Measurements from ENCODE around the gene NUDT16.
"Not testable (repeated sequence)": the region's sequence is repeated elsewhere in the genome, so short reads cannot be mapped to it uniquely, and the experiment has no call there.

NUDT16 gene

DNA sequence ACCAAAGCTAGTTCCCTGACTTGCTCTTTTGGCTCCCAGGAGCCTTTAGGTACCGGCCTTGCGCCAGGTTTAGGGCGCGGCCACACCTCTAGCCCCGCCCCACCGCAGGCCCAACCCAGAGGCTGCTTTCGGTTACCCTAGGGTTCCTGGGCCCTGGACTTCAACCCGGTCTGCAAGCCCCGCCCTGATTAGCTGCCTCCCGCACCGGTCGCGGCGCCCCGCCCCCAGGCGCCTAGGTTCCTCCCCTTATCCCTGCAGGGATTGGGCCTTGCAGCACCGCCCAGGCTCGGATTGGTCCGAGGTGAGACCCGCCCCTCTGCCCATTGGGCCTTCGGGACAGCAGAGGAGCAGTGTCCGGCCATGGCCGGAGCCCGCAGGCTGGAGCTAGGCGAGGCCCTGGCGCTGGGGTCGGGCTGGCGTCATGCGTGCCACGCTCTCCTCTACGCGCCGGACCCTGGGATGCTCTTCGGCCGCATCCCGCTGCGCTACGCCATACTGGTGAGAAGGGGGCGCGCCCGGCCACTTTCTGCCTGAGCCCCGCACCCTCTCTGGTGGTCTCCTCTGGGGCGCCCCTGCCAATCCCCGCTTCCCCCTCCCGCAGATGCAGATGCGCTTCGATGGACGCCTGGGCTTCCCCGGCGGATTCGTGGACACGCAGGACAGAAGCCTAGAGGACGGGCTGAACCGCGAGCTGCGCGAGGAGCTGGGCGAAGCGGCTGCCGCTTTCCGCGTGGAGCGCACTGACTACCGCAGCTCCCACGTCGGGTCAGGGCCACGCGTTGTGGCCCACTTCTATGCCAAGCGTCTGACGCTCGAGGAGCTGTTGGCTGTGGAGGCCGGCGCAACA is at the start of gene NUDT16:
Gene NUDT16, plus strand, starts transcription at position 330 of the 847 bp plus-strand sequence. Its CDS starts 31 bp downstream, at position 361.
- no peak for DNase-seq

DNA sequence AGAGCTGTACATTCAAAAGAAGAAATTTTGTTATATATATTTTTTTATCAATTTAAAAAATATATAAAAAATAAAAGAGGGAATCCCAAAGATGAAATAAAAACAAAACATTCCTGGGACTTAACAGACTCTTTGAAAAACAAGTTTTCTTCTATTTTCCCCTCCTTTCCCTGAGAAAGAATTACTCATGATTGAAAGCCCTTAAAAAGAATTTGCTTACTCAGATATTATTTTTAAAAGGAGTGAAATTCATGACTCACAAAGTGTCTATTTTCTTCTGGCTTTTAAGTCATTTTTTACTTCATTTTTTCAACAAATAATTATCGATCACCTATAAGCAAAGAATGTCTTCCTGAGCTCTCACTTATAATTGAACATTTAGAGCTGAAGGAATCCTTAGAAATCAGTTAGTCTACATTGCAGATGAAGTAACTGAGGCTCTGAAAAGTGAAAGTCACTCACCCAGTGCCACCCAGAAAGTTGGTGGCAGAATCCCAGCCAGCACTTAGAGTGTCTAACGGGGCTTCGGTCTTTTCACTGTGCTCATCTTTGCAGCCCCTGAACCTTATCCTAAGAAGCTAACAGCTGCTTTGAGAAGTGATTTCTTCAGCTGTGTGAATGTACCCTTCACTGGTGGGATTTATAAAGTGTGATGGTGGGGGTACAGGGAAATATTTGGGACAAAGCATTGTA is 42.5 kb upstream of the NUDT16 start:
- no peak for DNase-seq

DNA sequence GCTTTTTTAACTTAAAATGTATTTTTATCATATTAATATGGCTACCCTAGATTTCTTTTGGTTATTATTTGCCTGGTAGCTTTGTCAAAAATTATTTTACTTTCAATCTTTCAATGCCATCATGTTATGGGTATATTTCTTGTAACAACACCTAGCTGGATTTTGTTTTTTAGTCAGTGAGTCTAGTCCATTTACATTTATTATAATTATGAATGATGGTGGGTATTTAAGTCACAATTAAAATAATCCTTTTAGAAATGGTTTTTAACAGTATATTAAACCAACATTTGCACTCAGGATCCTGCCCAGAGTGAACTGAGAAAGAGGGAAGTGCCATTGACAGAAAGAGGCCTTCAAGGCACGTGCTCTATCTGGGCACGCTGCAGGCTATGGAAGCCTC is 39.8 kb upstream of the NUDT16 start:
- DNase-seq: no peak

DNA sequence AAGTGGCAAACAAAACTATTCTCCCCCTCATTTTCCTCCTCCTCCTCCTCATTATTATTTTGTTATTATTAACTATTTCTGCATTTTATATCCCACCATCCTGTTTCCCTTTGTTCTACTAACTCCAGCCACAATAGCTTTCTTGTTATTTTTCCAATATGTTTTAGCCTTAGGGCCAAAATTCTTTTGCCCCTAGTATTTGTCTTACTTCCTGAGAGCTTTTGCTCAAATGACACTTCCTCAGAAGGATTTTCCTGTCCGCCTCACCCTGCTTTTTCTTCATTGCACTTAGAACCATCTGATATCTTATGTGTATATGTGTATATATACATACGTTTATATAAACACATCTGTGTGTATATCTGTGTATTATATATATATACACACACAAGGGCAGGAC is 32.7 kb upstream of the NUDT16 start:
- DNase-seq: no peak

DNA sequence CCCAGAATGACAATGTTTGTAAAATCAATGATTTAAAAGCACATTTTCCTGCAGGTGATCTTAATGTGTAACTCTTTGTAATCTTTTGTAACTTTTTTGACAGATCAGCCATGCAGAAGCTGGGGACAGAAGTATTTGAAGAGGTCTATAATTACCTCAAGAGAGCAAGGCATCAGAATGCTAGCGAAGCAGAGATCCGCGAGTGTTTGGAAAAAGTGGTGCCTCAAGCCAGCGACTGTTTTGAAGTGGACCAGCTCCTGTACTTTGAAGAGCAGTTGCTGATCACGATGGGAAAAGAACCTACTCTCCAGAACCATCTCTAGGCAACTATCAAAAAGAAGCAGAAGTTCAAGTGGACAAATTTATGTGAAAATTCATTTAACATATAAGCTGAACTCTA is 32.1 kb upstream of the NUDT16 start:
- DNase-seq: no peak

DNA sequence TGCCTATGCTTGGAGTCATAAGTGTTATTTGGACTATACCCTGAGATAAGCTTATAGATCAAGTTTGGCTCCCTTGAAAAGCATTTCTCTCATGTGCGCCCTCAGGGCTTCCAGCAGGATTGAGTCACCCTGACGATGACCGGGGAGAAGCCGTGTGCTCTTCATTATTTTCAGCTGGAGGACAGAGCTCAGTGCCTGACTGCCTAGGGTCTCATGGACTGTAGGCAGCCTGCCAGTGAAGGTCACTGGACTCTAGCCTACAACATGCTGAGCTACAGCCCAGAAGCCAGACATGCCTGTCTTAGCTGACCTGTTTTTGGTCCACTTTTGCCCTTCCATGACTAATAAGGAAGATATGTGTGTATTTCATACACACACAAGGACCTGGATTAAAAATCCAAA is 31.6 kb upstream of the NUDT16 start:
- DNase-seq: no peak

DNA sequence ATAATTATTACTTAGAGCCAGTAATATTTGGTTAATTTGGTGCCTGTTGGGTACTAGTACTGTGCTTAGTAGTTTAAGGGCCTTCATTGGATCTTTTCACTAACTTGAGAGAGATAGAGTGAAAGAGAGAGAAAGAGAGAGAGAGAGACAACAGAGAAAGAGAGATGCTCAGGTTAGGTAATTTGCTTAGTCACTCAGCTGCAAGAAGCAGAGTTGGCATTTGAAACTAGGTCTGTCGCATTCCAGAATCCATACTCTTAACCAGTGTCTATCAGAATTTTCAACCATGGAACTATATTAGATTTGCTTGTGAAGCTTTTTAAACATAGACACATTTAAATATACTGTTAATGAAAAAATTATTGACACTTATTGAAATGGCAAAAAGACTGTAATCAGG is 31.1 kb upstream of the NUDT16 start:
- no peak for DNase-seq

DNA sequence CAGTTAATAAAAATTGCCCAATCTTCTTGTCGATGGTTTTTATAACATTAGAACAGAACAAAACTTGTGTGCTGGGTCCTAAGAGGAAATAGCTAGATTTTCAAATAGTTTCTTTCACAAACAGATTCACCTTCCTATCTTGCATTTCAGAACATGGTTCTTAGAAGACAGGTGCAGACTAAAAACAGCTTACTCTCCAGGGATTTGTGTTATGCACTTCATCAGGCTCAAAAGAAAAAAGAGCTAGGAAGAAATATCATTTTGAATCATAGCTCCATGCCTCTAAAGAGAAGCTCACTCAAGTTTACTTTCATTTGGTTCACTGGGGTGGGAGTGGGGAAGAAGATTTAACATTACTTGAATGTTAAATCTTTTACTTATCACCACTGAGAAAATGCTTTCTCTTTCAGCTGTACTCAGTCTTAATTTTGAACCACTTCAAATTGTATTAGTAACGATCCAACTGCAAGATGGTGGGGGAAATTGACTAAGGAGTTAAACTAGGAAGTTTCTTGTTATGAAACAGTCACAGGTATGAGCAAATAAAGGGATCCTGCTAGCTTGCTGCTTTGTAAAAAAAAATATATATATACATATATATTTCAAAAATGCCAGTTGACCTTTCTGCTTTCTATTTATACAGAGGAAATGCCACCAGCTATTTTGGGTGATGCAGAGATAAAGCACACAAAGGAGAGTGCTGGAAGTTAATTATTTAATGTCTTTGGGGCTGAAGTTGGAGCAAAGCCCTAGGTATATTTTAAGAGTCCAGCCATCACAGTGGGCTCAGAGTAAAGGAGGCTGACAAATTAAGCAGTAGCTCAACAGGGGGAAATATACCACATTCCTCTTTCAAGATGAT is 28.3 kb upstream of the NUDT16 start:
- no peak for DNase-seq

DNA sequence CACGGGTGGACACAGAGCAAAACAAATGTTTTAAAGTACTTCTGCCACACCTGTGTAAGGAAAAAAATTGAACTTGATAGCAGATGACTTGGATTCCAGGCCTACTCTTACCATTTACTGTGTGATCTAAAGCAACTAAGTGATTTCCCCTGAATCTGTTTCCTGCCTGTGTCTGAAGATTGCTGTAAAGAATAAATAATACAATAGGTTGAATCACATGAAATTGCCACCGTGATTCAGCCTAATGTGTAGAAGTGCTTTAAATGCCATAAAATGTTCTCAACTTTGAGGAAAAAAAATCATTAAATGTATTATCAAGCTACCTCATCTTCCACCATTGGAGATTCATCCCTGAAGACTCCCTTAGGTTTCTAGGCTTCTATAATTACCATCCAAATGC is 27.6 kb upstream of the NUDT16 start:
- DNase-seq: no peak

DNA sequence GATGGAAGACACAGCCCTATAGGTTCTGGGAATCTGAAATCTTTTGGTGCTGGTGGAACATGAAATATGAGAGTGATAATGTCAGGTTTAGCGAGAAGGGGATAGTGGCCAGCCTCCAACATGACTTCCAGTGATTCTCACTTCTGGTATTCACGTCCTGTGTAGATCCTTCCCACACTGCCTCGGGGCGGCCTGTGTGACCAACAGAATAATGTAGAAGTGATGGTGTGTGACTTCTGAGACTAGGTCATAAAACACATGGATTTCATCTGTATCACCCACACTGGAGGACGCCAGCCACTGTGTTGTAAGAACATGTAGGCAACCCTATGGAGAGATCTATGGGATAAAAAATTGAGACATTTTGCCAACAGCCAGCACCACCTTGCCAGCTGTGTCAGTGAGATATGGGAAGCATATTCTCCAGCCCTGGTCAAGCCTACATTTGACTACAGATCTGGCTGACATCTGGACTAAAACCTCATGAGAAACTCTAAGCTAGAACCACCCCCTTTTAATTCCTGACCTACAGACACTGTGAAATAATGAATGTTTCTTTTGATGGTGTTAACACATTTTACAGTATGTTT is 25.5 kb upstream of the NUDT16 start:
- DNase-seq: no peak

DNA sequence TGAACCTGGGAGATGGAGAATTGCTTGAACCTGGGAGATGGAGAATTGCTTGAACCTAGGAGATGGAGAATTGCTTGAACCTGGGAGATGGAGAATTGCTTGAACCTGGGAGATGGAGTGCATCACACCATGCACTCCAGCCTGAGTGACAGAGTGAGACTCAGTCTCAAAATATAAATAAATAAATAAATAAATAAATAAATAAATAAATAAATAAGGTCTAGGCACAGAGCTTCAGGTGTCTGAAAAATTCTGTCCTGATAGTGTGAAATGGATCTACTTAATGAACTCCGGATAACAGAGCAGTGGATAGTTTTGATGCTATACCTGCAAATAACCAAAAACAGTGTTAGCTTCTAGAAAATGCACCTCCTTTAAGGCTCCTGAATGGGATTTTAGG is 24.3 kb upstream of the NUDT16 start:
- no peak for DNase-seq

DNA sequence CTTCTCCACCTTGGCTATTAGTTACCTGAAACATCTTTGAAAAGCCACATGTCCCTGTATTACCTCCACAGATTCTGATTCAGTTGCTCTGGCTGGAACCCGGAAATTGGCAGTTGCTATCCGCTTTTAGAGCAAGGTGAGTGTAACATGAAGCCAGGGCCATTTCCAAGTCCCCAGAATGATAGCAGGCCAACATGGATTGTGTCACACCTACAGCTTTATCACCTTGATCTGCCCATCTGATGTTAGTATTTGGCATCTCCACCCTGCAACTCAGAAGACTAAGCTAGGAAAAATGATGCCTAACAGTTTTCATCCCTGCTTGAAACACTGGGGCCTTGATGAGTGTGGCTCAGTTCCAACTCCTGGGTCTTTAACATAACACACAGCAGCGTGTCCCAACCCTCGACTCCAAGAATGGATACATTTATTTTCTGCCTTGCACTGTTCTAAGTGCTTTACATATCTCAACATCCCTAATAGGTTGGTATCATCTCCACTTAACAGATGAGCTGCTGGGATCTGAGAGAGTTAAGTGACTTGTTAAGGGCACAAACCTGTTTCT is 21.3 kb upstream of the NUDT16 start:
- no peak for DNase-seq

DNA sequence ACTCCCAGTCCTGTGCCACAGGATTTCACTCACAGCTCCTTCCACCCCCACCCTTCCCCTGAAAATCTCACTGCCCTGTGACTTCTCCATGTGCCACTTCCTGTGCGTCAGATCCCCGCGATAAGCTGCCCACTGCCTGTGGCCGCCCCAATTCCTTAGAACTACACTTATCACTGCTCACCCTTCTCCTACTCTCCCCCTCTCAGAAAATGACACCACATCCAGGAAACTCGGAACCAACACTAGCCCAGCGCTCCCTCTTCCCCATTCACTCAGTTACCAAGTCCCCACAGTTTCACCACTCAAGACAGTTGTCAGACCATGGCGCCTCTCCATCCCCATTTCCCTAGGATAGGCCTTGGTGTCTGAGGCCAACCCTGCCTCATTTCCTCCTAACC is 20.5 kb upstream of the NUDT16 start:
- not testable (repeated sequence) for DNase-seq

DNA sequence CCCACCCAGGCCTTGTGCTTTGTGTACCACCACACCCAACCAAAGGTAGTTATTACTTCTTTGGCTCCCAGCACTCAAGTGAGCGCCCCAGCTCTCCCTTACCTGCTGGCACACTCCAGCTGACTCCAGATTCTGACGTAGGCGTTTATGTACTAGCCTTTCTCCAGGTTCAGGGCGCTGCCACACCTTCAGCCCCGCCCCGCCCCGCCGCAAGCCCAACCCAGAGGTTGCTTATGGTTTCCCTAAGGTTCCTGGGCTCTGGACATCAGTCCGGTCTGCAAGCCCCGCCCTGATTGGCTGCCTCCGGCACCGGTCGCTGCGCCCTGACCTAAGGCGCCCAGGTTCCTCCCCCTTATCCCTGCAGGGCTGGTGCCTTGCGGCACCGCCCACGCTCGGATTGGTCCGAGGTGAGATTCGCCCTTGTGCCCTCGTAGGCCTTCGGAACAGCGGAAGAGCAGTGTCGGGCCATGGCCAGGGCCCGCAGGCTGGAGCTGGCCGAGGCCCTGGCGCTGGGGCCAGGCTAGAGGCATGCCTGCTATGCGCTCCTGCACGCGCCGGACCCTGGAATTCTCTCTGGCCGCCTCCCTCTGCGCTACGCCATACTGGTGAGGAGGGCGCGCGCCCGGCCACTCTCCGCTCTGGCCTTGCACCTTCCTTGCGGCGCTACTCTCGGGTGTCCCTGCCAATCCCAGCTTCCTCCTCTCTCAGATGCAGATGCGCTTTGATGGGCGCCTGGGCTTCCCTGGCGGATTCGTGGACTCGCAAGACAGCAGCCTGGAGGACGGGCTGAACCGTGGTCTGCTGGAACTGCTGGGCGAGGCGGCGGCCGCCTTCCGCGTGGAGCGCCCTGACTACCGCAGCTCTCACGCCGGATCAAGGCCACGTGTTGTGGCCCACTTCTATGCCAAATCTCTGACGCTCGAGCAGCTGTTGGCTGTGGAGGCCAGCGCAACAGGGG is 19.8 kb upstream of the NUDT16 start:
- DNase-seq: no peak

DNA sequence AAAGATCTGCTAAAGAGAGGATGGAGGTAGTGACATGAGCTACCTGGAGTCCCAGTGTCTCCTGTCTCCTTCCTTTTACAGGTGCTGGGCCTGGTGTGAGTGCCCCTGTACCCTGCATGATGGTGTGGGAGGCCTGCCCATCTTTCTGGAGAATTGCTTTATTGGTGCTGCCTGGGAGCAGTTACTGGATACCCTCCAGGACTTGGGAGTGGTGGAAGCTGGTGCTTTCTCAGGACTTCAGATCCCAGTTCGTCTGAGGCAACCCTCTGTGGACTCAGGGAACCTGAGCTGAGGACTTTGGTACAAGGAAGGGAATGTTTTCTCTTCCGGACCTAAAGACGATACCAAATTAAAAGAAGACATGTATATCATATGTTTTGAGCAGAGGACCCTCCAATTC is 18.3 kb upstream of the NUDT16 start:
- DNase-seq: no peak

DNA sequence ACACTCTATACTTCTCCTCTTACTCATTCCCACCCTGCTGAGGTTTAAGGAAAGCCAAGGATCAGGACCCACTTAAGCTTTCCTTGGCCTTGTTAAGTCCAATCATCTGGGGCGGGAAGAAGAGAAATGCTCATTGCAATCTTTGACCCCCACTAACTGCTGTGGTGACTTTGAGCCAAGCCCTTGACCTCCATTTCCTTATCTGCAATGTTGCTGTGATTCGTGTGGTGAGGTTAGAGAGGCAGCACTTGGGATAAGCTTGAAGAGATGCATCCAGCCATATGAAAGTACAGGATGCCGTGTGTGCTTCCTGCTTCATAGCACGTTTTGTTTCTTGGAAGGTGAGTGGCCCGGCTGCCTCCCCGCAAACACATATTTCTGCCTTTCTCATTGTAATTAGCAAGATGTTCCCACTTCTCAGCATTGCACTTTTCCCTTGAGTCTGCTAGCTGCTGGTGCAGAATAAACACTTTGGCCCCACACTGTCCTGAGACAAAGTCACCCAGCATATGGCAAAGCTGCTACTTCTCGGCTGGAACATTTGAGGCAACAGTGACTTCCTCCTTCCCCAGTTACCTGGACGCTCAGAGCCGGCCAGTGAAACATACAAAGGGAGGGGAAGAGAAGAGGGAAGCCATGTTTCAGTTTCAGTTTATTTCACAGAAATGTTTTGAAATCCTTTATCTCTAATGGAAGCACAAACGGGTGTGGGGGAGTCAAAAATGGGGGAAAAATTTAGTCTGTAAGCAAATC is 10.5 kb upstream of the NUDT16 start:
- no peak for DNase-seq

DNA sequence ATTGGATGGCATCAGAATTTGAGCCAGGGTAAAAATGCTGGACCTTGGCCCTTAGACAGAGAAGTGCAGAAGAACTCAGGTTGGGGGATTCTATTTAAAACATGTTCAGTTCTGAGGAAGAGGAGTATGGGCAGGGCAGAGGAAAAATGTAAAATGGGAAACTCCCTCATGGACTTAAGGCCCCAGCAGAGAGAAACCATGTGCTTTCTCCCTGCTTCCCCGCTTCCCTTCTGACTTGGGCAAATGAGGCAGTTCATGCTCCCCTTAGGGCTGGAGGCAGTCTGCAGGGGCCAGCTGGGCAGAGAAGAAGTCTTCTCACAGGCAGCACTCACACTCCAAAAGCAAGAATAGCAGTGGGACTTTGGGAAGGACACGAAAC is 9.9 kb upstream of the NUDT16 start:
- no peak for DNase-seq

DNA sequence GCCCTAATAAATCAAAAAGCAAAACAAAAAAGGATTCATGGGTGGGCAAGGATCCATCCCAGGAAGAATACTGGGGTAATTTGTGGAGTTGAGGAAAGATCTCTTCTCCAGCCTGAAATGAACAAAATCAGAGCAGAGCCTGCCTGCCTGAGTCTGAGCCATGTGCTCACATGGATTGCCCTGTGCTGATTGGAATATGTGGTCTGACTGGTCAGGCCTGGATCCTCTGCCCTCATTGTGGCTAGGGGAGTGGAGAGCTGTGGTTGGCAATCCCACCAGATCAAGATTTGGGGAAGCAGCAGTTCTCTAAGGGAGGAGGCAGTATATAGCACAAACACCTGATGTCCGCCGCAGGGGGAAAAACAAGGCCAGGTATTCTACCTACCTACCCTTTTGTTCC is 6.8 kb upstream of the NUDT16 start:
- DNase-seq: no peak

DNA sequence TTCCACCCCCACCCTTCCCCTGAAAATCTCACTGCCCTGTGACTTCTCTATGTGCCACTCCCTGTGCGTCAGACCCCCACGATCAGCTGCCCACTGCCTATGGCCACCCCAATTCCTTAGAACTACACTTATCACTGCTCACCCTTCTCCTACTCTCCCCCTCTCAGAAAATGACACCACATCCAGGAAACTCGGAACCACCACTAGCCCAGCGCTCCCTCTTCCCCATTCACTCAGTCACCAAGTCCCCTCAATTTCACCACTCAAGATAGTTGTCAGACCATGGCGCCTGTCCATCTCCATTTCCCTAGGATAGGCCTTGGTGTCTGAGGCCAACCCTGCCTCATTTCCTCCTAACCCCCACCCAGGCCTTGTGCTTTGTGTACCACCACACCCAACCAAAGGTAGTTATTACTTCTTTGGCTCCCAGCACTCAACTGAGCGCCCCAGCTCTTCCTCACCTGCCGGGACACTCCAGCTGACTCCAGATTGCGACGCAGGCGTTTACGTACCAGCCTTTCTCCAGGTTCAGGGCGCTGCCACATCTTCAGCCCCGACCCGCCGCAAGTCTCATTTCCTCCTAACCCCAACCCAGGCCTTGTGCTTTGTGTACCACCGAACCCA is 641 bp upstream of the NUDT16 start:
- DNase-seq: not testable (repeated sequence)

DNA sequence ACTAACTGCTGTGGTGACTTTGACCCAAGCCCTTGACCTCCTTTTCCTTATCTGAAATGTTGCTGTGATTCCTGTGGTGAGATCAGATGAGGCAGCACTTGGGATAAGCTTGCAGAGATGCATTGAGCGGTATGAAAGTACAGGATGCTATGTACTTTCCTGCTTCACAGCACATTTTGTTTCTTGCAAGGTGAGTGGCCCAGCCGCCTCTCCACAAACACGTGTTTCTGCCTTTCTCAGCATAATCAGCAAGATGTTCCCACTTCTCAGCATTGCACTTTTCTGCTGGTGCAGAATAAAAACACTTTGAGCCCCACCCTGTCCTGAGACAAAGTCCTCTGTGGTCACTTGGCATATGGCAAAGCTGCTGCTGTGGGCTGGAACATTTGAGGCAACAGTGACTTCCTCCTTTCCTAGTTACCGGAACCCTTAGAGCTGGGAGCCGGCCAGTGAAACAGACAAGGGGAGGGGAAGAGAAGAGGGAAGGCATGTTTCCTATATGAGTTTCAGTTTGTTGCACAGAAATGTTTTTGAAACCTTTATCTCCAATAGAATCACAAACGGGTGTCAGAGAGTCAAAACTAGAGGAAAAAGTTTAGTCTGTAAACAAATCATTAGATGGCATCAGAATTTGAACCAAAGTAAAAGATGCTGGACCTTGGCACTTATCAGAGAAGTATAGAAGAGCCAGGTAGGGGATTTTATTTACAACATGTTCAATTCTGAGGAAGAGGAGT is 5.0 kb downstream of the NUDT16 start:
- no peak for DNase-seq

Measured in NCI-H1694 (cell line).